HL-60 (cell line): ENCODE results near the gene ZNF814.

Experiments used
- DNase-seq, 2 experiments: peaks; one replicate each; pipeline ENCODE4 v3.0.0-alpha.2; 2010 to 2020; ENCODE audit warnings: low read depth in 1 of 2, low spot score in 1 of 2
- H3K27ac ChIP-seq: fragments of 250-450 bp; sonication (Bioruptor Pico); replicated peaks from 2 replicates; pipeline ENCODE4 v1.5.1; 2020; ENCODE audit warnings: mild to moderate bottlenecking, moderate library complexity
- H3K27me3 ChIP-seq: fragments of 250-450 bp; sonication (Bioruptor Pico); 2 replicates; pipeline ENCODE4 v1.5.1; 2021; ENCODE audit warnings: mild to moderate bottlenecking, moderate library complexity; ENCODE audit not compliant: insufficient read depth, poor library complexity, severe bottlenecking
- H3K4me3 ChIP-seq: replicated peaks from 2 replicates; pipeline ENCODE4 v1.5.1; 2011; ENCODE audit warnings: mild to moderate bottlenecking, control low read depth, low read length; ENCODE audit not compliant: insufficient read depth
- GABPA ChIP-seq: IDR thresholded peaks from 2 replicates; pipeline ENCODE4 v1.6.1; 2012; ENCODE audit warnings: low read depth
- POLR2AphosphoS5 ChIP-seq: IDR thresholded peaks from 2 replicates; pipeline ENCODE4 v1.6.1; 2012; ENCODE audit warnings: low read depth
- SPI1 ChIP-seq: IDR thresholded peaks from 2 replicates; pipeline ENCODE4 v1.6.1; 2012; ENCODE audit warnings: low read depth, mild to moderate bottlenecking, borderline replicate concordance
- TF ChIP-seq, protein P1 (sequence below): IDR thresholded peaks from one replicate; pipeline ENCODE4 v1.5.1; 2011; ENCODE audit warnings: low read length, control low read depth, inconsistent platforms; ENCODE audit not compliant: insufficient read depth
- TF ChIP-seq, protein P2 (sequence below): IDR thresholded peaks from 2 replicates; pipeline ENCODE4 v1.6.1; 2012; ENCODE audit warnings: low read depth; ENCODE audit not compliant: insufficient replicate concordance

The ZNF814 gene

DNA sequence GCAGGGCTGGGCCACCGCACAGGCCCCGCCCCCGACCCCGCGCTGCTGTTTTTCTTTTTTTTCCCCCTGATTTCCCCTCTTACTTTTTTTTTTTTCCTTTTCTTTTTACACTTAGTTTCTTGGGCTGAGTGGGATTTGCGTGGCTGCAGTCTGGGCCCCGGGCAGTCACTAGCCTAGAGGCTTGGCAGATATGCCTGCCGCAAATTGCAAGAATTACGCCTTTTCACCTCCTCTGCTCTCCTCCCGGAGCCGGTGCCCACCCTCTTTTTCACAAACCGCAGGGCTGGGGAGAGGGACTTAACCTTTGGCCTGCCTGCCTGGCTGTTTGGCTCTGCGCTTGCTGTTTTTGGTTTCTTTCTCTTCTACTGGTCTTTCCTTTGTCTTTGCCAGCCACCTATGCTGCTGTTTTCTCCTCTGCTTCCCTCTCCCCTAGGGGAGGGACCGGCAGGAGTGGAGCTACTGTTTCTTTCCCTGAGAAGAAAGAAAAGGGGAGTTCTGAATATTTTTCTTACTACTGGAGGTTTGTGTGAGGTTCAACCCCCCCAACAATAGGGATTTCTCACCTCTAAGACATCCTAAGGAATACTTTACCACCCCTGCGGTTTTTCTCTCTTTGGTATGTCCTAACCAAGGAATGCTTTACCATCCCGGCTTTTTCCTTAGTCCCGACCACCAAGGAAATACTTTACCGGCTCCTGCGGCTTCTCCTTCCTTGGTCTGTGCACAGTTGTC lies 85.1 kb downstream of the ZNF814 start:
- no peak overlapping the region for H3K4me3 ChIP-seq
- no peak for DNase-seq
- TF ChIP-seq POLR2AphosphoS5 = no peak
- TF ChIP-seq GABPA = no peak
- no peak for TF ChIP-seq SPI1
- TF ChIP-seq, protein P1, sequence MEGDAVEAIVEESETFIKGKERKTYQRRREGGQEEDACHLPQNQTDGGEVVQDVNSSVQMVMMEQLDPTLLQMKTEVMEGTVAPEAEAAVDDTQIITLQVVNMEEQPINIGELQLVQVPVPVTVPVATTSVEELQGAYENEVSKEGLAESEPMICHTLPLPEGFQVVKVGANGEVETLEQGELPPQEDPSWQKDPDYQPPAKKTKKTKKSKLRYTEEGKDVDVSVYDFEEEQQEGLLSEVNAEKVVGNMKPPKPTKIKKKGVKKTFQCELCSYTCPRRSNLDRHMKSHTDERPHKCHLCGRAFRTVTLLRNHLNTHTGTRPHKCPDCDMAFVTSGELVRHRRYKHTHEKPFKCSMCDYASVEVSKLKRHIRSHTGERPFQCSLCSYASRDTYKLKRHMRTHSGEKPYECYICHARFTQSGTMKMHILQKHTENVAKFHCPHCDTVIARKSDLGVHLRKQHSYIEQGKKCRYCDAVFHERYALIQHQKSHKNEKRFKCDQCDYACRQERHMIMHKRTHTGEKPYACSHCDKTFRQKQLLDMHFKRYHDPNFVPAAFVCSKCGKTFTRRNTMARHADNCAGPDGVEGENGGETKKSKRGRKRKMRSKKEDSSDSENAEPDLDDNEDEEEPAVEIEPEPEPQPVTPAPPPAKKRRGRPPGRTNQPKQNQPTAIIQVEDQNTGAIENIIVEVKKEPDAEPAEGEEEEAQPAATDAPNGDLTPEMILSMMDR = no peak
- TF ChIP-seq, protein P2, sequence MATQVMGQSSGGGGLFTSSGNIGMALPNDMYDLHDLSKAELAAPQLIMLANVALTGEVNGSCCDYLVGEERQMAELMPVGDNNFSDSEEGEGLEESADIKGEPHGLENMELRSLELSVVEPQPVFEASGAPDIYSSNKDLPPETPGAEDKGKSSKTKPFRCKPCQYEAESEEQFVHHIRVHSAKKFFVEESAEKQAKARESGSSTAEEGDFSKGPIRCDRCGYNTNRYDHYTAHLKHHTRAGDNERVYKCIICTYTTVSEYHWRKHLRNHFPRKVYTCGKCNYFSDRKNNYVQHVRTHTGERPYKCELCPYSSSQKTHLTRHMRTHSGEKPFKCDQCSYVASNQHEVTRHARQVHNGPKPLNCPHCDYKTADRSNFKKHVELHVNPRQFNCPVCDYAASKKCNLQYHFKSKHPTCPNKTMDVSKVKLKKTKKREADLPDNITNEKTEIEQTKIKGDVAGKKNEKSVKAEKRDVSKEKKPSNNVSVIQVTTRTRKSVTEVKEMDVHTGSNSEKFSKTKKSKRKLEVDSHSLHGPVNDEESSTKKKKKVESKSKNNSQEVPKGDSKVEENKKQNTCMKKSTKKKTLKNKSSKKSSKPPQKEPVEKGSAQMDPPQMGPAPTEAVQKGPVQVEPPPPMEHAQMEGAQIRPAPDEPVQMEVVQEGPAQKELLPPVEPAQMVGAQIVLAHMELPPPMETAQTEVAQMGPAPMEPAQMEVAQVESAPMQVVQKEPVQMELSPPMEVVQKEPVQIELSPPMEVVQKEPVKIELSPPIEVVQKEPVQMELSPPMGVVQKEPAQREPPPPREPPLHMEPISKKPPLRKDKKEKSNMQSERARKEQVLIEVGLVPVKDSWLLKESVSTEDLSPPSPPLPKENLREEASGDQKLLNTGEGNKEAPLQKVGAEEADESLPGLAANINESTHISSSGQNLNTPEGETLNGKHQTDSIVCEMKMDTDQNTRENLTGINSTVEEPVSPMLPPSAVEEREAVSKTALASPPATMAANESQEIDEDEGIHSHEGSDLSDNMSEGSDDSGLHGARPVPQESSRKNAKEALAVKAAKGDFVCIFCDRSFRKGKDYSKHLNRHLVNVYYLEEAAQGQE = no peak
- no peaks in the 10 kb centered on the region for H3K27me3 ChIP-seq
- H3K27ac ChIP-seq = no peak overlapping the region

DNA sequence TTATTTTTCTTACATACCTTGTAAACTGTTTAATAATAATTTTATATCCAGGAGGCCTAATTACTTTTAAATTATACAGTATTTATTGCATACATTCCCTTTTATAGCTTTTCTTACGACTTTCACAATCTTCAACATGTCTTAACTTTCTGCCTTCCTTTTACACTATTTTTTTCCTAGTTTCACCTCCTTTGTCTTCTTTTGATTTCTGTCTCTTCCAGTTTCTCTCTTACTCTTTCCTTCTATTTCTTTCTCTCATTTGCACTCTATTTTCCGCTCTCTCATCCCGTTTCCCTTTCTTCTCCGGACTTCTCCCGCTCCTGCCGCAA lies 85.6 kb downstream of the ZNF814 start:
- TF ChIP-seq POLR2AphosphoS5 (no peak), SPI1 (no peak), GABPA (no peak)
- TF ChIP-seq, protein P2 = no peak
- TF ChIP-seq, protein P1 = no peak
- no peak for DNase-seq
- Histone ChIP-seq H3K27ac (no peak overlapping the region), H3K4me3 (no peak overlapping the region), H3K27me3 (no peaks in the 10 kb centered on the region)

DNA sequence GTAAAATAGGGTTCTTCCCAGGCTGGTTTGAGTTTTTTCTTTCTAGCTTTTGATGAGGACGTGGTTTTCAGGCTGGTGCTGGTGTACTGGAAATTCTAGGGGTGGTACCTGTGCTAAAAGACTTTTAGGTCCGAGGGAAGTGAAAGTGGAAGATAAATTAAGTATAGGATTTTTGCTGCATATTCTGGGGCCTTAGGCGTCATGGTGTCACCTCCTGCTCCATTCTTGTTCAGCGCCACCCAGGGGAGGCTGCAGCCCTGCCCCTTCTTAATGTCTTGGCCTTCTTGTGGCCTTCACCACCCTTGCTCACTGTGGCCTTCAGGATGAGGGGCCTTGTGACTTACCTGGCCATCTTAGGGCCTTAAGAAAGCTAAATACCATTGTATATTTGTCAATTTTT lies 86.6 kb downstream of the ZNF814 start:
- TF ChIP-seq GABPA = no peak
- TF ChIP-seq POLR2AphosphoS5 = no peak
- TF ChIP-seq, protein P1 = no peak
- TF ChIP-seq, protein P2 = no peak
- no peak for TF ChIP-seq SPI1
- no peak for DNase-seq

More for the DNA sequence above, 86.6 kb downstream of the ZNF814 start:
- Histone ChIP-seq H3K27ac (no peak overlapping the region), H3K4me3 (no peak overlapping the region), H3K27me3 (no peaks in the 10 kb centered on the region)
